Measurements from ENCODE around the gene LY6G5C. TPM values are rescaled to one million over a fixed set of nuclear protein-coding genes. Genes with fewer than 3 reads are reported as not detected.
A peak's percentile ranks its signal among the peaks of the same experiment; 100 is the strongest.

The LY6G5C gene
- total and polyA plus RNA-seq, 2 of the 13 experiments (the other 11 are each of a cell fraction or from before 2014, with no cell fraction given) = 0.33 to 0.55 TPM

- TF ChIP-seq CBFB (CRISPR knock-in tag; IDR thresholded peaks at IDR 0.05) = 0 out of 2 replicates have a peak, but pooled peaks have one; percentile 42
- TF ChIP-seq HOXA9 (CRISPR knock-in tag; IDR thresholded peaks at IDR 0.05; ENCODE audit: borderline replicate concordance) = 0 out of 2 replicates have a peak, but pooled peaks have one; percentile 30
- TF ChIP-seq ZNF710 (CRISPR knock-in tag; IDR thresholded peaks at IDR 0.05; ENCODE audit: borderline replicate concordance) = peak; percentile 52; the same call in 1 of the 2 replicates
- peak; percentile 53; the same call in 1 of the 2 replicates for TF ChIP-seq PAF1 (CRISPR knock-in tag; IDR thresholded peaks at IDR 0.05)
- TF ChIP-seq TCF7L2 (IDR thresholded peaks at IDR 0.05; ENCODE audit: low read depth, low read length) = no peak
- TF ChIP-seq PCBP1 (IDR thresholded peaks at IDR 0.05; ENCODE audit: borderline replicate concordance, low read depth, low read length) = no peak
- no peak for TF ChIP-seq SRSF4 (IDR thresholded peaks at IDR 0.05; ENCODE audit: low read depth, low read length, poor library complexity, severe bottlenecking)
- TF ChIP-seq HMG20B (CRISPR knock-in tag; conservative IDR thresholded peaks at IDR 0.05) = 0 out of 2 replicates have a peak, but pooled peaks have one; percentile 37
- TF ChIP-seq HMGXB4 (CRISPR knock-in tag; IDR thresholded peaks at IDR 0.05; ENCODE audit: borderline replicate concordance in 1 of 2, low read depth in 1 of 2) = peak; percentile 89 to 97
- no peak for TF ChIP-seq ZNF839 (CRISPR knock-in tag; IDR thresholded peaks at IDR 0.05; ENCODE audit: borderline replicate concordance)
- TF ChIP-seq LRRFIP1 (CRISPR knock-in tag; conservative IDR thresholded peaks at IDR 0.05) = no peak
- no peak for TF ChIP-seq ZNF17 (CRISPR knock-in tag; IDR thresholded peaks at IDR 0.05)
- no peak for TF ChIP-seq SMARCC2 (IDR thresholded peaks at IDR 0.05)
- TF ChIP-seq ZBTB2 (CRISPR knock-in tag; IDR thresholded peaks at IDR 0.05; ENCODE audit: low read depth) = peak; percentile 54
- peak; percentile 53; the same call in 1 of the 2 replicates for TF ChIP-seq PAXIP1 (CRISPR knock-in tag; conservative IDR thresholded peaks at IDR 0.05)
- no peak for TF ChIP-seq CENPT (CRISPR knock-in tag; IDR thresholded peaks at IDR 0.05; ENCODE audit: low read depth)
Measured at GRCh38 chr6:31729515-31729978, 48.7 kb upstream of the LY6G5C start (continued).
